ENCODE results near the gene PTGDR2.

The PTGDR2 gene

GRCh38 chr11:60857378-60858232, 1.9 kb upstream of the PTGDR2 start:
- no peak for FAIRE-seq

GRCh38 chr11:60854847-60855725, 664 bp downstream of the PTGDR2 start:
- FAIRE-seq, result no peak

GRCh38 chr11:60854140-60854846, 1.5 kb downstream of the PTGDR2 start:
- FAIRE-seq, result no peak

- no peak for FAIRE-seq
Measured at GRCh38 chr11:60852982-60853950, 2.5 kb downstream of the PTGDR2 start.

- no peak for FAIRE-seq
Measured at GRCh38 chr11:60852117-60852981, 3.4 kb downstream of the PTGDR2 start.

GRCh38 chr11:60851327-60852104, 4.2 kb downstream of the PTGDR2 start:
- FAIRE-seq, result no peak

GRCh38 chr11:60849641-60850520, 5.9 kb downstream of the PTGDR2 start:
- no peak for FAIRE-seq

GRCh38 chr11:60848714-60849151, 7.0 kb downstream of the PTGDR2 start:
- no peak for FAIRE-seq

GRCh38 chr11:60847896-60848295, 7.9 kb downstream of the PTGDR2 start:
- FAIRE-seq, result no peak

GRCh38 chr11:60847281-60847680, 8.5 kb downstream of the PTGDR2 start:
- no peak for FAIRE-seq

GRCh38 chr11:60845338-60845737, 10.4 kb downstream of the PTGDR2 start:
- no peak for FAIRE-seq

- FAIRE-seq, result no peak
Measured at GRCh38 chr11:60844870-60845221, 10.9 kb downstream of the PTGDR2 start.

- FAIRE-seq, result no peak
Measured at GRCh38 chr11:60844045-60844869, 11.5 kb downstream of the PTGDR2 start.

GRCh38 chr11:60842668-60843600, 12.8 kb downstream of the PTGDR2 start:
- FAIRE-seq, result no peak

- peak; percentile 65 for FAIRE-seq
Measured at GRCh38 chr11:60841797-60842667, 13.7 kb downstream of the PTGDR2 start, which contains the start of gene CCDC86. CCDC86 (plus strand) TSS chr11:60842113; CDS start chr11:60842125, 12 bp downstream.
